HEK293T (cell line): ENCODE results near the gene ATP11A.

ENCODE experiments used
- ARNT ChIP-seq: fragments of 450-650 bp; IDR thresholded peaks from 2 replicates; pipeline ENCODE4 v1.6.1; 2017; ENCODE audit warnings: mild to moderate bottlenecking
- BHLHE40 ChIP-seq: fragments of 450-650 bp; IDR thresholded peaks from 2 replicates; pipeline ENCODE4 v1.6.1; 2016; ENCODE audit warnings: mild to moderate bottlenecking, moderate library complexity, borderline replicate concordance
- CTBP1 ChIP-seq: fragments of 450-650 bp; IDR thresholded peaks from 2 replicates; pipeline ENCODE4 v1.6.1; 2016; ENCODE audit warnings: borderline replicate concordance
- ELF4 ChIP-seq: fragments of 450-650 bp; IDR thresholded peaks from 2 replicates; pipeline ENCODE4 v1.6.1; 2017; ENCODE audit warnings: antibody characterized with exemption
- FOXA1 ChIP-seq: fragments of 450-650 bp; IDR thresholded peaks from 2 replicates; pipeline ENCODE4 v1.6.1; 2016; ENCODE audit warnings: mild to moderate bottlenecking
- FOXK2 ChIP-seq: fragments of 450-650 bp; IDR thresholded peaks from 2 replicates; pipeline ENCODE4 v1.6.1; 2016; ENCODE audit warnings: mild to moderate bottlenecking
- FOXM1 ChIP-seq: fragments of 450-650 bp; IDR thresholded peaks from 2 replicates; pipeline ENCODE4 v1.6.1; 2017; ENCODE audit warnings: mild to moderate bottlenecking, borderline replicate concordance
- HDGF ChIP-seq: fragments of 450-650 bp; IDR thresholded peaks from 2 replicates; pipeline ENCODE4 v1.6.1; 2017; ENCODE audit warnings: antibody characterized with exemption, borderline replicate concordance
- L3MBTL2 ChIP-seq: fragments of 450-650 bp; conservative IDR thresholded peaks from 2 replicates; pipeline ENCODE4 v1.6.1; 2016; ENCODE audit warnings: mild to moderate bottlenecking
- PKNOX1 ChIP-seq: fragments of 450-650 bp; IDR thresholded peaks from 2 replicates; pipeline ENCODE4 v1.6.1; 2016
- SP1 ChIP-seq: fragments of 450-650 bp; IDR thresholded peaks from 2 replicates; pipeline ENCODE4 v1.6.1; 2017
- SUZ12 ChIP-seq: fragments of 450-650 bp; IDR thresholded peaks from 2 replicates; pipeline ENCODE4 v1.6.1; 2016; ENCODE audit warnings: mild to moderate bottlenecking
- ZNF384 ChIP-seq: fragments of 450-650 bp; IDR thresholded peaks from 2 replicates; pipeline ENCODE4 v1.6.1; 2016

DNA sequence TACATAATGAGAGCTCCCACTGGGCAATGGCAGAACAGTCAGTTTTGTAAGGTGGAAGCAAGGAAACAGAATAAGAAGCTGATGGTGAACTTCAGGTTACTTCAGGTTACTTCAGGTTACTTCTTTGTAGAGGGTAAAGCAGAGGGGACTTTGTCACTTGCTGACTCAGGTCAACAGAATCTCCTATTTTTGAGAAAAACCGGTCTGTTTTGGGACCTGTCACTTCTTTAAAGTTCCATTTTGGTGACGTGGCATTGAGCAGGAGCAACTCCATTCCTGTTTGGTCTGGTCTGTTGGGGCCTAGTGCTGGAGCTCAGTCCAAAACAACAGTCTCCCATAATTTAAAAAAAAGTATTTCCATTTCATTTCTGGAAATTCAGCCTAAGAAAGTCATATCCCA, 29.7 kb downstream of the ATP11A start:
- TF ChIP-seq SUZ12 (no peak), FOXK2 (no peak), ZNF384 (no peak), SP1 (no peak), BHLHE40 (no peak), CTBP1 (no peak), ARNT (no peak), PKNOX1 (no peak), FOXM1 (no peak), L3MBTL2 (no peak), FOXA1 (no peak), ELF4 (no peak), HDGF (no peak)
